Measurements from ENCODE around the gene SOX8. TPM values are rescaled to one million over a fixed set of nuclear protein-coding genes. Genes with fewer than 3 reads are reported as not detected.

Gene SOX8
- total RNA-seq (2022) (0.86 and 1.2 TPM in 2 replicates), Bru-seq, nascent RNA (percentile 23 among the genes with signal in this experiment), BruChase-seq, experiment 1, labeled RNA remaining after a 2-hour chase (percentile 40 among the genes with signal in this experiment), BruChase-seq, experiment 2, labeled RNA remaining after a 6-hour chase (percentile 42 among the genes with signal in this experiment)
- long read RNA-seq, partial matches to known transcripts, result 0 of 1 reads
- long read RNA-seq, other reads (novel, unspliced or antisense), result 0 of 1 reads

GRCh38 chr16:981695-982144 lies at the start of gene SOX8:
SOX8 (plus strand) TSS chr16:981770; CDS start chr16:981923, 153 bp downstream.
- TF ChIP-seq CTCF (IDR thresholded peaks at IDR 0.05; ENCODE audit: insufficient read depth in 1 of 2, low read depth in 1 of 2, low read length in 1 of 2, severe bottlenecking in 1 of 2, unreplicated experiment in 1 of 2), result no peak
- BruUV-seq (replicated peaks), result no TSS peak
- peak within 1 kb of the TSS; percentile 67 for H3K4me3 ChIP-seq (ENCODE audit: low read depth, low read length)
- Mint-ChIP-seq H3K36me3 (ENCODE audit: insufficient read depth, unreplicated experiment) (no peaks in the 10 kb centered on the region), H3K4me3 (ENCODE audit: unreplicated experiment) (peak within 1 kb of the TSS; percentile 83), H3K9me3 (ENCODE audit: unreplicated experiment) (no peaks in the 10 kb centered on the region), H3K27ac (ENCODE audit: unreplicated experiment) (peak within 1 kb of the TSS; percentile 52), H3K27me3 (ENCODE audit: insufficient read depth, unreplicated experiment) (no peaks in the 10 kb centered on the region), H3K4me1 (ENCODE audit: low read depth, unreplicated experiment) (peaks cover 8% of the 10 kb centered on the region)
- POLR2A ChIA-PET, result no interaction called here
- no peaks in the 10 kb centered on the region for H3K4me1 ChIP-seq
- CTCF ChIA-PET, result interaction anchor here (0.6 kb wide), 1 partner anchor 107 kb away, joined by 3 read pairs; no protein-coding TSS in a partner anchor
- H3K9me3 ChIP-seq, result no peaks in the 10 kb centered on the region
- H3K36me3 ChIP-seq (ENCODE audit: control insufficient read depth, insufficient read depth, low read length), result no peaks in the 10 kb centered on the region
- no peaks in the 10 kb centered on the region for H3K27me3 ChIP-seq (replicated peaks; ENCODE audit: control insufficient read depth, insufficient read depth, low read length)
- intact Hi-C loops (cut with micrococcal nuclease; ENCODE audit: unreplicated experiment), result no loop called here
- no peak for DNase-seq

GRCh38 chr16:932831-933330 lies 48.7 kb upstream of the SOX8 start:
- Histone ChIP-seq H3K36me3 (ENCODE audit: control insufficient read depth, insufficient read depth, low read length) (no peaks in the 10 kb centered on the region), H3K4me3 (ENCODE audit: low read depth, low read length) (no peak overlapping the region), H3K27me3 (replicated peaks; ENCODE audit: control insufficient read depth, insufficient read depth, low read length) (no peaks in the 10 kb centered on the region), H3K4me1 (no peaks in the 10 kb centered on the region), H3K9me3 (no peaks in the 10 kb centered on the region)
- ChIA-PET CTCF (no interaction called here), POLR2A (no interaction called here)
- Mint-ChIP-seq H3K36me3 (ENCODE audit: insufficient read depth, unreplicated experiment) (no peaks in the 10 kb centered on the region), H3K4me1 (ENCODE audit: low read depth, unreplicated experiment) (no peaks in the 10 kb centered on the region), H3K27me3 (ENCODE audit: insufficient read depth, unreplicated experiment) (no peaks in the 10 kb centered on the region), H3K9me3 (ENCODE audit: unreplicated experiment) (no peaks in the 10 kb centered on the region), H3K27ac (ENCODE audit: unreplicated experiment) (no peak overlapping the region), H3K4me3 (ENCODE audit: unreplicated experiment) (no peak overlapping the region)
- DNase-seq, result no peak
- intact Hi-C loops (cut with micrococcal nuclease; ENCODE audit: unreplicated experiment), result no loop called here
- BruUV-seq (replicated peaks), result no TSS peak
- TF ChIP-seq CTCF (IDR thresholded peaks at IDR 0.05; ENCODE audit: insufficient read depth in 1 of 2, low read depth in 1 of 2, low read length in 1 of 2, severe bottlenecking in 1 of 2, unreplicated experiment in 1 of 2), result no peak

GRCh38 chr16:933581-933980 lies 48.0 kb upstream of the SOX8 start:
- H3K27me3 Mint-ChIP-seq (ENCODE audit: insufficient read depth, unreplicated experiment), result no peaks in the 10 kb centered on the region
- BruUV-seq (replicated peaks), result no TSS peak
- no peak overlapping the region for H3K4me3 Mint-ChIP-seq (ENCODE audit: unreplicated experiment)
- Histone ChIP-seq H3K4me1 (no peaks in the 10 kb centered on the region), H3K36me3 (ENCODE audit: control insufficient read depth, insufficient read depth, low read length) (no peaks in the 10 kb centered on the region), H3K4me3 (ENCODE audit: low read depth, low read length) (no peak overlapping the region), H3K9me3 (no peaks in the 10 kb centered on the region), H3K27me3 (replicated peaks; ENCODE audit: control insufficient read depth, insufficient read depth, low read length) (no peaks in the 10 kb centered on the region)
- no peak overlapping the region for H3K27ac Mint-ChIP-seq (ENCODE audit: unreplicated experiment)
- no peak for DNase-seq
- no peak for TF ChIP-seq CTCF (IDR thresholded peaks at IDR 0.05; ENCODE audit: insufficient read depth in 1 of 2, low read depth in 1 of 2, low read length in 1 of 2, severe bottlenecking in 1 of 2, unreplicated experiment in 1 of 2)
- H3K9me3 Mint-ChIP-seq (ENCODE audit: unreplicated experiment), result no peaks in the 10 kb centered on the region
- intact Hi-C loops (cut with micrococcal nuclease; ENCODE audit: unreplicated experiment), result no loop called here
- no peaks in the 10 kb centered on the region for H3K4me1 Mint-ChIP-seq (ENCODE audit: low read depth, unreplicated experiment)
- ChIA-PET POLR2A (no interaction called here), CTCF (no interaction called here)
- no peaks in the 10 kb centered on the region for H3K36me3 Mint-ChIP-seq (ENCODE audit: insufficient read depth, unreplicated experiment)

Measured in Caco-2 (cell line).